ENCODE results near the gene UXS1. TPM values are rescaled to one million over a fixed set of nuclear protein-coding genes. Genes with fewer than 3 reads are reported as not detected.

UXS1 gene
- total RNA-seq, 2 experiments from 2014 or later: 20.5 to 21.9 TPM

- ChIA-PET POLR2A (interaction anchor here (0.5 to 1.5 kb wide), 5 partner anchors 11 to 547 kb away, joined by 3 to 5 read pairs (median 4); no protein-coding TSS in a partner anchor), CTCF (ENCODE audit: unreplicated experiment) (no interaction called here)
- no peak for TF ChIP-seq EZH2phosphoT487 (IDR thresholded peaks at IDR 0.05; ENCODE audit: borderline replicate concordance, low read depth, low read length)
- no peak for TF ChIP-seq CTCF (conservative IDR thresholded peaks at IDR 0.05; ENCODE audit: low read length)
- Histone ChIP-seq H3K79me2 (ENCODE audit: insufficient read depth, low read depth, low read length) (no peaks in the 10 kb centered on the region), H3K9me3 (ENCODE audit: low read length) (no peaks in the 10 kb centered on the region), H3K9me2 (ENCODE audit: insufficient read depth, low read length) (no peaks in the 10 kb centered on the region), H3K36me3 (ENCODE audit: insufficient read depth, low read length) (no peaks in the 10 kb centered on the region), H3K4me1 (ENCODE audit: insufficient read depth, low read length, poor library complexity, severe bottlenecking) (peaks cover 25% of the 10 kb centered on the region), H3K4me2 (ENCODE audit: low read length) (peak overlapping the region; percentile 93), H3K4me3 (ENCODE audit: low read depth, low read length, poor library complexity, severe bottlenecking) (peak overlapping the region; percentile 82), H4K20me1 (ENCODE audit: insufficient read depth, low read length) (no peaks in the 10 kb centered on the region; the same call in 1 of the 2 replicates), H2AFZ (ENCODE audit: low read length) (peak overlapping the region; percentile 66), H3K27ac (ENCODE audit: low read depth, low read length, poor library complexity, severe bottlenecking) (no peak overlapping the region)
- intact Hi-C loops (cut with micrococcal nuclease; ENCODE audit: unreplicated experiment): loop anchor here (10.0 kb wide), 1 partner anchor 858 kb away; the partner anchor contains the start of gene C2orf49
- BruUV-seq (replicated peaks): TSS peak; percentile 55
- peak; percentile 29 for DNase-seq (ENCODE audit: low spot score)
Observed at GRCh38 chr2:106192752-106193689, 1.1 kb downstream of the UXS1 start.

DNA sequence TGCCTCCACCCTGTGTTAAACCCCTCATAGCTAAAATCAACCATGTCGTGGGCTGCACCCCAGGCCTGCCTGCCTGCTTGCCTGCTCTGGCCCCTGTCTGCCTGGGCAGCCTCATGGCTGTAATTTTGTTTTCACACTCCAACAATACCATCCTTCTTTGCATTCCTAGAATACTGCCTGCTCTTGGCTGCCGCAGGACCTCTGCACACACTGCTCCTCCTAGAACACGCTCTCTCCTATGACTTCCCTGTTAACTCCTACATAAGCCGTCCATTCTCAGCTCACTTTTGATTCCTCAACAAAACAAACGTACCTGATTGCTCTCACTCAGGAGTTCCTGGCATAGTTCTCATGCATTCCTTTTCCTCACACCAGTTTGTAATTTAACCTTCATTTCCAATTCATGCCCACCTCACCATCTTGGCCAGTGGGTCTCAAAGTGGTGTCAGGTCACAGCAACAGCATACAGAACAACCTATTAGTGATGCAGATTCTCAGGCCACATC, 2.5 kb downstream of the UXS1 start:
- TF ChIP-seq EZH2phosphoT487 (IDR thresholded peaks at IDR 0.05; ENCODE audit: borderline replicate concordance, low read depth, low read length): no peak
- no peak for TF ChIP-seq CTCF (conservative IDR thresholded peaks at IDR 0.05; ENCODE audit: low read length)

More for the DNA sequence above, 2.5 kb downstream of the UXS1 start:
- no peak overlapping the region for H3K27ac ChIP-seq (ENCODE audit: low read depth, low read length, poor library complexity, severe bottlenecking)
- no peaks in the 10 kb centered on the region; the same call in 1 of the 2 replicates for H4K20me1 ChIP-seq (ENCODE audit: insufficient read depth, low read length)
- no peak overlapping the region for H3K4me2 ChIP-seq (ENCODE audit: low read length)
- CTCF ChIA-PET (ENCODE audit: unreplicated experiment): no interaction called here
- H3K4me1 ChIP-seq (ENCODE audit: insufficient read depth, low read length, poor library complexity, severe bottlenecking): peaks cover 25% of the 10 kb centered on the region
- H3K79me2 ChIP-seq (ENCODE audit: insufficient read depth, low read depth, low read length): no peaks in the 10 kb centered on the region
- no TSS peak for BruUV-seq (replicated peaks)
- no peak overlapping the region for H3K4me3 ChIP-seq (ENCODE audit: low read depth, low read length, poor library complexity, severe bottlenecking)
- POLR2A ChIA-PET: no interaction called here
- intact Hi-C loops (cut with micrococcal nuclease; ENCODE audit: unreplicated experiment): loop anchor here (10.0 kb wide), 1 partner anchor 857 kb away; the partner anchor contains the start of gene C2orf49
- H2AFZ ChIP-seq (ENCODE audit: low read length): no peak overlapping the region
- no peak for DNase-seq (ENCODE audit: low spot score)
- H3K36me3 ChIP-seq (ENCODE audit: insufficient read depth, low read length): no peaks in the 10 kb centered on the region
- H3K9me3 ChIP-seq (ENCODE audit: low read length): no peaks in the 10 kb centered on the region
- H3K9me2 ChIP-seq (ENCODE audit: insufficient read depth, low read length): no peaks in the 10 kb centered on the region
